Liver (tissue), 9 donors: ENCODE data around the gene SMPD2. TPM values are rescaled to one million over a fixed set of nuclear protein-coding genes. Genes with fewer than 3 reads are reported as not detected.

Experiments
- DNase-seq: peaks from one replicate; pipeline ENCODE4 v3.0.0-alpha.2; 2017; ENCODE audit warnings: low spot score
- H3K27ac ChIP-seq, 2 donors: one replicate each; pipeline ENCODE4 v1.7.0; 2013; ENCODE audit warnings: inconsistent platforms in 2 of 2, low read length in 2 of 2, control low read depth in 1 of 2, low read depth in 1 of 2, mild to moderate bottlenecking in 1 of 2
- H3K27me3 ChIP-seq, 4 donors: one replicate each; pipeline versions ENCODE4 v1.6.1 to v1.7.0; 2013; ENCODE audit warnings: low read length in 3 of 4, inconsistent platforms in 1 of 4, mild to moderate bottlenecking in 1 of 4, moderate library complexity in 1 of 4; ENCODE audit not compliant: control insufficient read depth in 4 of 4, insufficient read depth in 4 of 4
- H3K36me3 ChIP-seq, 4 donors: one replicate each; pipeline versions ENCODE4 v1.6.1 to v1.7.0; 2013; ENCODE audit warnings: low read length in 3 of 4, mild to moderate bottlenecking in 3 of 4, low read depth in 1 of 4, moderate library complexity in 1 of 4; ENCODE audit not compliant: control insufficient read depth in 4 of 4, insufficient read depth in 3 of 4
- H3K4me1 ChIP-seq, 4 donors: one replicate each; pipeline versions ENCODE4 v1.6.1 to v1.7.0; 2013; ENCODE audit warnings: low read length in 3 of 4, mild to moderate bottlenecking in 3 of 4, moderate library complexity in 1 of 4; ENCODE audit not compliant: control insufficient read depth in 4 of 4, insufficient read depth in 4 of 4
- H3K4me3 ChIP-seq, 3 donors: one replicate each; pipeline versions ENCODE4 v1.6.1 to v1.7.0; 2013; ENCODE audit warnings: low read length in 3 of 3, control low read depth in 1 of 3, low read depth in 1 of 3, mild to moderate bottlenecking in 1 of 3
- H3K9ac ChIP-seq, 2 donors: one replicate each; pipeline ENCODE4 v1.7.0; 2013; ENCODE audit warnings: low read length in 2 of 2, mild to moderate bottlenecking in 2 of 2, moderate library complexity in 2 of 2, control low read depth in 1 of 2, low read depth in 1 of 2
- H3K9me3 ChIP-seq, 4 donors: one replicate each; pipeline versions ENCODE4 v1.6.1 to v1.7.0; 2013; ENCODE audit warnings: low read length in 3 of 4; ENCODE audit not compliant: control insufficient read depth in 4 of 4
- ATF3 ChIP-seq: IDR thresholded peaks from 2 replicates; pipeline ENCODE4 v1.6.1; 2016; ENCODE audit warnings: antibody characterized with exemption
- EGR1 ChIP-seq, 2 donors: IDR thresholded peaks; 2 replicates each; pipeline ENCODE4 v1.6.1; 2016 to 2018; ENCODE audit warnings: antibody characterized with exemption in 2 of 2, low read depth in 2 of 2
- FOXA1 ChIP-seq: IDR thresholded peaks from 2 replicates; pipeline ENCODE4 v1.6.1; 2016; ENCODE audit warnings: antibody characterized with exemption
- FOXA2 ChIP-seq: IDR thresholded peaks from 2 replicates; pipeline ENCODE4 v1.6.1; 2016; ENCODE audit warnings: antibody characterized with exemption
- GABPA ChIP-seq, 2 donors: IDR thresholded peaks in 1 of 2; conservative IDR thresholded peaks in 1 of 2; 2 replicates each; pipeline ENCODE4 v1.6.1; 2016; ENCODE audit warnings: antibody characterized with exemption in 2 of 2, mild to moderate bottlenecking in 1 of 2, moderate library complexity in 1 of 2
- HNF4G ChIP-seq: IDR thresholded peaks from 2 replicates; pipeline ENCODE4 v1.6.1; 2016; ENCODE audit warnings: antibody characterized with exemption
- JUND ChIP-seq, 2 donors: IDR thresholded peaks; 2 replicates each; pipeline ENCODE4 v1.6.1; 2016; ENCODE audit warnings: antibody characterized with exemption in 2 of 2
- MAX ChIP-seq: IDR thresholded peaks from 2 replicates; pipeline ENCODE4 v1.6.1; 2016; ENCODE audit warnings: antibody characterized with exemption
- NR2F2 ChIP-seq: IDR thresholded peaks from 2 replicates; pipeline ENCODE4 v1.6.1; 2016; ENCODE audit warnings: antibody characterized with exemption
- RAD21 ChIP-seq, 2 donors: IDR thresholded peaks; 2 replicates each; pipeline ENCODE4 v1.6.1; 2016; ENCODE audit warnings: antibody characterized with exemption in 2 of 2, mild to moderate bottlenecking in 2 of 2
- RXRA ChIP-seq, 2 donors: IDR thresholded peaks; 2 replicates each; pipeline ENCODE4 v1.6.1; 2017 to 2018; ENCODE audit warnings: antibody characterized with exemption in 2 of 2, mild to moderate bottlenecking in 1 of 2
- SP1 ChIP-seq: IDR thresholded peaks from 2 replicates; pipeline ENCODE4 v1.6.1; 2018; ENCODE audit warnings: antibody characterized with exemption, mild to moderate bottlenecking
- TAF1 ChIP-seq: conservative IDR thresholded peaks from 2 replicates; pipeline ENCODE4 v1.6.1; 2016; ENCODE audit warnings: antibody characterized with exemption, mild to moderate bottlenecking
- WGBS: extraction: QIAGEN DNeasy Blood & Tissue Kit; methylation state at CpG from one replicate; pipeline ENCODE4 v1.1.7; 2013; 5-methylcytosine and 5-hydroxymethylcytosine counted together
- polyA plus RNA-seq, 2 donors: library from polyadenylated mRNA; stranded (reverse) in 1 of 2; unstranded in 1 of 2; fragments of 200-250 nt in 1 of 2; fragments of >200 nt in 1 of 2; fragmentation: Nextera tagmentation in 1 of 2; extraction: Ambion mirVana in 1 of 2; gene quantifications; one replicate each; pipeline versions ENCODE4 v1.2.1 to v1.2.3, GENCODE V29; 2013 to 2015
- total RNA-seq, 2 donors: library from RNA; depleted of rRNA; stranded (reverse); fragments of >200 nt; gene quantifications; one replicate each; pipeline ENCODE4 v1.2.3, GENCODE V29; 2014
- TF ChIP-seq, protein P1 (sequence below): fragments of 150-350 bp; IDR thresholded peaks from 2 replicates; pipeline ENCODE4 v1.5.1; 2017; ENCODE audit warnings: improper control_type of control experiment, low read depth, low read length; ENCODE audit not compliant: missing input control
- TF ChIP-seq, protein P2 (sequence below): IDR thresholded peaks from 2 replicates; pipeline ENCODE4 v1.6.1; 2016; ENCODE audit warnings: antibody characterized with exemption, mild to moderate bottlenecking
- TF ChIP-seq, protein P3 (sequence below): IDR thresholded peaks from 2 replicates; pipeline ENCODE4 v1.6.1; 2016; ENCODE audit warnings: antibody characterized with exemption
- donor health status: healthy.
- donor health status: healthy.
- donor health status: healthy.
- donor health status: healthy.
- donor health status: healthy.

The SMPD2 gene
- total and polyA plus RNA-seq, 4 donors = 3.3 to 5.1 (median 4.2) TPM

- no peak for TF ChIP-seq GABPA (IDR thresholded peaks at IDR 0.05 in 1 of 2, conservative IDR thresholded peaks at IDR 0.05 in 1 of 2)
- no peak for TF ChIP-seq JUND (IDR thresholded peaks at IDR 0.05)
- no peak for TF ChIP-seq EGR1 (IDR thresholded peaks at IDR 0.05; ENCODE audit: low read depth in 2 of 2)
Measured at GRCh38 chr6:109450801-109451200, 10.3 kb downstream of the SMPD2 start (continued).

- DNase-seq = no peak
- Histone ChIP-seq H3K36me3 (no peaks in the 10 kb centered on the region), H3K9me3 (no peaks in the 10 kb centered on the region), H3K27me3 (no peaks in the 10 kb centered on the region), H3K9ac (no peak overlapping the region), H3K4me3 (no peak overlapping the region), H3K27ac (no peak overlapping the region), H3K4me1 (peaks cover 8 to 13% (median 11%) of the 10 kb centered on the region in 4 donors)
- 90% methylated on average over 7 of the region's 7 CpGs for WGBS
- TF ChIP-seq ATF3 = no peak
- TF ChIP-seq, protein P1, sequence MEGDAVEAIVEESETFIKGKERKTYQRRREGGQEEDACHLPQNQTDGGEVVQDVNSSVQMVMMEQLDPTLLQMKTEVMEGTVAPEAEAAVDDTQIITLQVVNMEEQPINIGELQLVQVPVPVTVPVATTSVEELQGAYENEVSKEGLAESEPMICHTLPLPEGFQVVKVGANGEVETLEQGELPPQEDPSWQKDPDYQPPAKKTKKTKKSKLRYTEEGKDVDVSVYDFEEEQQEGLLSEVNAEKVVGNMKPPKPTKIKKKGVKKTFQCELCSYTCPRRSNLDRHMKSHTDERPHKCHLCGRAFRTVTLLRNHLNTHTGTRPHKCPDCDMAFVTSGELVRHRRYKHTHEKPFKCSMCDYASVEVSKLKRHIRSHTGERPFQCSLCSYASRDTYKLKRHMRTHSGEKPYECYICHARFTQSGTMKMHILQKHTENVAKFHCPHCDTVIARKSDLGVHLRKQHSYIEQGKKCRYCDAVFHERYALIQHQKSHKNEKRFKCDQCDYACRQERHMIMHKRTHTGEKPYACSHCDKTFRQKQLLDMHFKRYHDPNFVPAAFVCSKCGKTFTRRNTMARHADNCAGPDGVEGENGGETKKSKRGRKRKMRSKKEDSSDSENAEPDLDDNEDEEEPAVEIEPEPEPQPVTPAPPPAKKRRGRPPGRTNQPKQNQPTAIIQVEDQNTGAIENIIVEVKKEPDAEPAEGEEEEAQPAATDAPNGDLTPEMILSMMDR = no peak
- no peak for TF ChIP-seq EGR1 (IDR thresholded peaks at IDR 0.05; ENCODE audit: low read depth in 2 of 2)
- TF ChIP-seq FOXA2 = no peak
- TF ChIP-seq FOXA1 = no peak
- TF ChIP-seq GABPA (IDR thresholded peaks at IDR 0.05 in 1 of 2, conservative IDR thresholded peaks at IDR 0.05 in 1 of 2) = no peak
- no peak for TF ChIP-seq MAX
- TF ChIP-seq, protein P2, sequence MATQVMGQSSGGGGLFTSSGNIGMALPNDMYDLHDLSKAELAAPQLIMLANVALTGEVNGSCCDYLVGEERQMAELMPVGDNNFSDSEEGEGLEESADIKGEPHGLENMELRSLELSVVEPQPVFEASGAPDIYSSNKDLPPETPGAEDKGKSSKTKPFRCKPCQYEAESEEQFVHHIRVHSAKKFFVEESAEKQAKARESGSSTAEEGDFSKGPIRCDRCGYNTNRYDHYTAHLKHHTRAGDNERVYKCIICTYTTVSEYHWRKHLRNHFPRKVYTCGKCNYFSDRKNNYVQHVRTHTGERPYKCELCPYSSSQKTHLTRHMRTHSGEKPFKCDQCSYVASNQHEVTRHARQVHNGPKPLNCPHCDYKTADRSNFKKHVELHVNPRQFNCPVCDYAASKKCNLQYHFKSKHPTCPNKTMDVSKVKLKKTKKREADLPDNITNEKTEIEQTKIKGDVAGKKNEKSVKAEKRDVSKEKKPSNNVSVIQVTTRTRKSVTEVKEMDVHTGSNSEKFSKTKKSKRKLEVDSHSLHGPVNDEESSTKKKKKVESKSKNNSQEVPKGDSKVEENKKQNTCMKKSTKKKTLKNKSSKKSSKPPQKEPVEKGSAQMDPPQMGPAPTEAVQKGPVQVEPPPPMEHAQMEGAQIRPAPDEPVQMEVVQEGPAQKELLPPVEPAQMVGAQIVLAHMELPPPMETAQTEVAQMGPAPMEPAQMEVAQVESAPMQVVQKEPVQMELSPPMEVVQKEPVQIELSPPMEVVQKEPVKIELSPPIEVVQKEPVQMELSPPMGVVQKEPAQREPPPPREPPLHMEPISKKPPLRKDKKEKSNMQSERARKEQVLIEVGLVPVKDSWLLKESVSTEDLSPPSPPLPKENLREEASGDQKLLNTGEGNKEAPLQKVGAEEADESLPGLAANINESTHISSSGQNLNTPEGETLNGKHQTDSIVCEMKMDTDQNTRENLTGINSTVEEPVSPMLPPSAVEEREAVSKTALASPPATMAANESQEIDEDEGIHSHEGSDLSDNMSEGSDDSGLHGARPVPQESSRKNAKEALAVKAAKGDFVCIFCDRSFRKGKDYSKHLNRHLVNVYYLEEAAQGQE = no peak
- TF ChIP-seq, protein P3, sequence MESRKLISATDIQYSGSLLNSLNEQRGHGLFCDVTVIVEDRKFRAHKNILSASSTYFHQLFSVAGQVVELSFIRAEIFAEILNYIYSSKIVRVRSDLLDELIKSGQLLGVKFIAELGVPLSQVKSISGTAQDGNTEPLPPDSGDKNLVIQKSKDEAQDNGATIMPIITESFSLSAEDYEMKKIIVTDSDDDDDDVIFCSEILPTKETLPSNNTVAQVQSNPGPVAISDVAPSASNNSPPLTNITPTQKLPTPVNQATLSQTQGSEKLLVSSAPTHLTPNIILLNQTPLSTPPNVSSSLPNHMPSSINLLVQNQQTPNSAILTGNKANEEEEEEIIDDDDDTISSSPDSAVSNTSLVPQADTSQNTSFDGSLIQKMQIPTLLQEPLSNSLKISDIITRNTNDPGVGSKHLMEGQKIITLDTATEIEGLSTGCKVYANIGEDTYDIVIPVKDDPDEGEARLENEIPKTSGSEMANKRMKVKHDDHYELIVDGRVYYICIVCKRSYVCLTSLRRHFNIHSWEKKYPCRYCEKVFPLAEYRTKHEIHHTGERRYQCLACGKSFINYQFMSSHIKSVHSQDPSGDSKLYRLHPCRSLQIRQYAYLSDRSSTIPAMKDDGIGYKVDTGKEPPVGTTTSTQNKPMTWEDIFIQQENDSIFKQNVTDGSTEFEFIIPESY = no peak
- no peak for TF ChIP-seq RAD21 (IDR thresholded peaks at IDR 0.05)
- TF ChIP-seq HNF4G = no peak
- no peak for TF ChIP-seq NR2F2
- no peak for TF ChIP-seq TAF1
- no peak for TF ChIP-seq SP1
- no peak for TF ChIP-seq RXRA (IDR thresholded peaks at IDR 0.05)
Measured at GRCh38 chr6:109451376-109451775, 10.9 kb downstream of the SMPD2 start.
